Endothelial cell (in vitro differentiated cells): ENCODE data around the gene TESK1. TPM values are rescaled to one million over a fixed set of nuclear protein-coding genes. Genes with fewer than 3 reads are reported as not detected.

Source experiments
- DNase-seq: peaks from one replicate; pipeline ENCODE4 v3.0.0; 2021; ENCODE audit warnings: low spot score
- H3K27ac Mint-ChIP-seq: one replicate; pipeline ENCODE4 v1.8.0; 2021; ENCODE audit warnings: mixed read lengths, inconsistent platforms; ENCODE audit not compliant: unreplicated experiment
- H3K27me3 Mint-ChIP-seq: one replicate; pipeline ENCODE4 v1.8.0; 2021; ENCODE audit warnings: mild to moderate bottlenecking, moderate library complexity, mixed read lengths, inconsistent platforms; ENCODE audit not compliant: unreplicated experiment
- H3K36me3 Mint-ChIP-seq: one replicate; pipeline ENCODE4 v1.8.0; 2021; ENCODE audit warnings: mild to moderate bottlenecking, low read depth, mixed read lengths, inconsistent platforms; ENCODE audit not compliant: unreplicated experiment
- H3K4me1 Mint-ChIP-seq: one replicate; pipeline ENCODE4 v1.8.0; 2021; ENCODE audit warnings: mild to moderate bottlenecking, mixed read lengths, inconsistent platforms; ENCODE audit not compliant: unreplicated experiment
- H3K4me3 Mint-ChIP-seq: one replicate; pipeline ENCODE4 v1.8.0; 2021; ENCODE audit warnings: mild to moderate bottlenecking, mixed read lengths, inconsistent platforms; ENCODE audit not compliant: unreplicated experiment
- H3K9me3 Mint-ChIP-seq: one replicate; pipeline ENCODE4 v1.8.0; 2021; ENCODE audit warnings: mixed read lengths, inconsistent platforms; ENCODE audit not compliant: unreplicated experiment
- CTCF ChIP-seq: fragments of 200-600 bp; sonication (generic); IDR thresholded peaks from one replicate; pipeline ENCODE4 v1.5.0; 2021; ENCODE audit warnings: antibody characterized with exemption; ENCODE audit not compliant: unreplicated experiment
- total RNA-seq: library from RNA; stranded (reverse); fragmentation: NEBNext Ultra II Directional; extraction: Animal tissue kit (Norgen Biotek cat#: 25700); gene quantifications from one replicate; pipeline ENCODE4 v1.2.1, GENCODE V29; 2021; ENCODE audit not compliant: unreplicated experiment

The TESK1 gene
- total RNA-seq, 1 donor from 2014 or later, result 34.6 TPM

GRCh38 chr9:35606138-35606504, 1.1 kb downstream of the TESK1 start:
- DNase-seq, result no peak
- TF ChIP-seq CTCF, result no peak
- Mint-ChIP-seq H3K4me1 (peaks cover 12% of the 10 kb centered on the region), H3K27ac (no peak overlapping the region), H3K9me3 (no peaks in the 10 kb centered on the region), H3K27me3 (peaks cover 3% of the 10 kb centered on the region), H3K4me3 (peak overlapping the region; percentile 88), H3K36me3 (peaks cover 12% of the 10 kb centered on the region)

- H3K4me1 Mint-ChIP-seq, result peaks cover 12% of the 10 kb centered on the region
- H3K36me3 Mint-ChIP-seq, result peaks cover 12% of the 10 kb centered on the region
- peaks cover 3% of the 10 kb centered on the region for H3K27me3 Mint-ChIP-seq
- no peak for TF ChIP-seq CTCF
- DNase-seq, result no peak
- peak overlapping the region; percentile 61 for H3K4me3 Mint-ChIP-seq
- no peaks in the 10 kb centered on the region for H3K9me3 Mint-ChIP-seq
- H3K27ac Mint-ChIP-seq, result no peak overlapping the region
These were observed 1.7 kb downstream of the TESK1 start for GRCh38 chr9:35606726-35607125.

GRCh38 chr9:35608221-35608620, 3.2 kb downstream of the TESK1 start:
- no peak for TF ChIP-seq CTCF
- Mint-ChIP-seq H3K9me3 (no peaks in the 10 kb centered on the region), H3K27ac (no peak overlapping the region), H3K4me3 (no peak overlapping the region), H3K4me1 (peaks cover 12% of the 10 kb centered on the region), H3K27me3 (peaks cover 3% of the 10 kb centered on the region), H3K36me3 (peaks cover 12% of the 10 kb centered on the region)
- DNase-seq, result no peak

- Mint-ChIP-seq H3K27ac (no peak overlapping the region), H3K36me3 (peaks cover 9% of the 10 kb centered on the region), H3K9me3 (no peaks in the 10 kb centered on the region), H3K27me3 (peaks cover 3% of the 10 kb centered on the region), H3K4me3 (no peak overlapping the region), H3K4me1 (peaks cover 5% of the 10 kb centered on the region)
- no peak for DNase-seq
- no peak for TF ChIP-seq CTCF
These were observed 4.1 kb downstream of the TESK1 start for GRCh38 chr9:35609001-35609819.

- Mint-ChIP-seq H3K27ac (no peak overlapping the region), H3K36me3 (peaks cover 9% of the 10 kb centered on the region), H3K4me1 (peaks cover 5% of the 10 kb centered on the region), H3K4me3 (no peak overlapping the region), H3K9me3 (no peaks in the 10 kb centered on the region), H3K27me3 (peaks cover 2% of the 10 kb centered on the region)
- no peak for TF ChIP-seq CTCF
- DNase-seq, result no peak
These were observed 4.7 kb downstream of the TESK1 start for GRCh38 chr9:35609820-35610163.
